Upper lobe of left lung (tissue), 6 donors: ENCODE data around the gene NHSL2. TPM values are rescaled to one million over a fixed set of nuclear protein-coding genes. Genes with fewer than 3 reads are reported as not detected.

Experiments used
- ATAC-seq, 2 donors: fragments of 200-7000 bp; cut with Tn5 transposase; one replicate each; pipeline ENCODE4 v1.9.1; 2022; ENCODE audit warnings: mild to moderate bottlenecking in 2 of 2, moderate library complexity in 2 of 2; ENCODE audit not compliant: low FRiP score in 2 of 2
- DNase-seq, 2 donors: peaks; one replicate each; pipeline ENCODE4 v3.0.0-alpha.2; 2019 to 2020
- H3K27ac ChIP-seq, 4 donors: fragments of 200-600 bp; sonication (generic); one replicate each; pipeline ENCODE4 v1.5.1; 2016 to 2019
- H3K27me3 ChIP-seq, 4 donors: fragments of 200-600 bp; sonication (generic); one replicate each; pipeline ENCODE4 v1.5.1; 2017 to 2019
- H3K36me3 ChIP-seq, 4 donors: fragments of 200-600 bp; sonication (generic); one replicate each; pipeline ENCODE4 v1.5.1; 2016 to 2019
- H3K4me1 ChIP-seq, 4 donors: fragments of 200-600 bp; sonication (generic); one replicate each; pipeline ENCODE4 v1.5.1; 2018 to 2019
- H3K4me3 ChIP-seq, 4 donors: fragments of 200-600 bp; sonication (generic); one replicate each; pipeline ENCODE4 v1.5.1; 2017 to 2019; ENCODE audit warnings: mild to moderate bottlenecking in 2 of 4, moderate library complexity in 1 of 4
- H3K9me3 ChIP-seq, 4 donors: fragments of 200-600 bp; sonication (generic); one replicate each; pipeline ENCODE4 v1.5.1; 2018 to 2019
- CTCF ChIP-seq, 6 experiments: fragments of 450-650 bp in 4 of 6; fragments of 200-600 bp in 2 of 6; sonication (generic) in 2 of 6; IDR thresholded peaks; one replicate each; pipeline ENCODE4 v1.5.1; 2016 to 2019; ENCODE audit warnings: antibody characterized with exemption in 6 of 6
- EP300 ChIP-seq, 4 donors: sonication (generic); formaldehyde crosslinking; IDR thresholded peaks; one replicate each; pipeline ENCODE4 v1.5.1; 2017; ENCODE audit warnings: antibody characterized with exemption in 4 of 4, control low read depth in 2 of 4
- POLR2A ChIP-seq, 4 donors: fragments of 450-650 bp; IDR thresholded peaks; one replicate each; pipeline ENCODE4 v1.5.1; 2016 to 2017; ENCODE audit warnings: antibody characterized with exemption in 4 of 4, mild to moderate bottlenecking in 2 of 4
- POLR2AphosphoS5 ChIP-seq, 2 donors: sonication (generic); formaldehyde crosslinking; IDR thresholded peaks; one replicate each; pipeline ENCODE4 v1.5.1; 2017; ENCODE audit warnings: antibody characterized with exemption in 2 of 2
- WGBS, 2 donors: methylation state at CpG; one replicate each; pipeline ENCODE4 v1.1.5; 2017 to 2018; 5-methylcytosine and 5-hydroxymethylcytosine counted together
- total RNA-seq, 6 donors: library from RNA; depleted of rRNA in 4 of 6; stranded (reverse); fragments of >200 nt in 4 of 6; gene quantifications; one replicate each; pipeline versions ENCODE4 v1.1.0 to v1.2.1, GENCODE V29; 2016 to 2021
- donor health status: DM: no; HTN: no; CAD: no; lungs with moderate emphysema.
- donor health status: DM: no; HTN: yes; CAD: no; lungs with severe emphysema.

NHSL2 gene
- total RNA-seq, 6 donors from 2014 or later, result 5.8 to 18.3 (median 9.9) TPM

GRCh38 chrX:72114306-72114705 is 203.7 kb downstream of the NHSL2 start:
- 59 to 70% methylated on average over 6 of the region's 6 CpGs for WGBS, 2 donors
- peaks cover 0 to 4% (median 0%) of the 10 kb centered on the region in 4 donors for H3K4me1 ChIP-seq
- no peaks in the 10 kb centered on the region for H3K9me3 ChIP-seq
- TF ChIP-seq POLR2AphosphoS5 (IDR thresholded peaks at IDR 0.05) (no peak), POLR2A (IDR thresholded peaks at IDR 0.05) (no peak), EP300 (IDR thresholded peaks at IDR 0.05) (no peak), CTCF (IDR thresholded peaks at IDR 0.05) (no peak)
- ATAC-seq, result no peak
- H3K27ac ChIP-seq, result no peak overlapping the region
- peak in 1 of 2 donors; percentile 8 for DNase-seq
- no peak overlapping the region for H3K4me3 ChIP-seq
- no peaks in the 10 kb centered on the region for H3K27me3 ChIP-seq
- no peaks in the 10 kb centered on the region for H3K36me3 ChIP-seq

GRCh38 chrX:72114807-72115206 is 204.2 kb downstream of the NHSL2 start:
- no peak for DNase-seq

GRCh38 chrX:72115380-72115779 is 204.7 kb downstream of the NHSL2 start:
- Histone ChIP-seq H3K27me3 (no peaks in the 10 kb centered on the region), H3K4me1 (peaks cover 0 to 4% (median 0%) of the 10 kb centered on the region in 4 donors), H3K9me3 (no peaks in the 10 kb centered on the region), H3K36me3 (no peaks in the 10 kb centered on the region), H3K4me3 (no peak overlapping the region), H3K27ac (no peak overlapping the region)
- TF ChIP-seq POLR2A (IDR thresholded peaks at IDR 0.05), result no peak
- no peak for TF ChIP-seq CTCF (IDR thresholded peaks at IDR 0.05)
- no peak for TF ChIP-seq EP300 (IDR thresholded peaks at IDR 0.05)
- TF ChIP-seq POLR2AphosphoS5 (IDR thresholded peaks at IDR 0.05), result no peak
- ATAC-seq (no peak), DNase-seq (peak in 1 of 2 donors; percentile 8)
- 57 to 60% methylated on average over 1 to 7 of the region's 7 CpGs for WGBS, 2 donors

More at GRCh38 chrX:72114807-72115206, 204.2 kb downstream of the NHSL2 start:
- H3K36me3 ChIP-seq, result no peaks in the 10 kb centered on the region
- no peak overlapping the region for H3K4me3 ChIP-seq
- no peak overlapping the region for H3K27ac ChIP-seq
- TF ChIP-seq POLR2A (IDR thresholded peaks at IDR 0.05), result no peak
- no peak for TF ChIP-seq EP300 (IDR thresholded peaks at IDR 0.05)
- TF ChIP-seq CTCF (IDR thresholded peaks at IDR 0.05), result no peak
- TF ChIP-seq POLR2AphosphoS5 (IDR thresholded peaks at IDR 0.05), result no peak
- ATAC-seq, result no peak
- H3K9me3 ChIP-seq, result no peaks in the 10 kb centered on the region
- H3K27me3 ChIP-seq, result no peaks in the 10 kb centered on the region
- WGBS, 2 donors, result 81 to 96% methylated on average over 4 of the region's 4 CpGs
- peaks cover 0 to 4% (median 0%) of the 10 kb centered on the region in 4 donors for H3K4me1 ChIP-seq

- no peaks in the 10 kb centered on the region for H3K9me3 ChIP-seq
- peaks cover 11 to 24% (median 13%) of the 10 kb centered on the region in 4 donors for H3K4me1 ChIP-seq
- no peak overlapping the region for H3K27ac ChIP-seq
- TF ChIP-seq EP300 (IDR thresholded peaks at IDR 0.05) (no peak), POLR2AphosphoS5 (IDR thresholded peaks at IDR 0.05) (no peak), POLR2A (IDR thresholded peaks at IDR 0.05) (no peak), CTCF (IDR thresholded peaks at IDR 0.05) (no peak)
- no peaks in the 10 kb centered on the region for H3K27me3 ChIP-seq
- no peak for DNase-seq
- 91 to 100% methylated on average over 2 of the region's 2 CpGs for WGBS, 2 donors
- no peak overlapping the region for H3K4me3 ChIP-seq
- H3K36me3 ChIP-seq, result no peaks in the 10 kb centered on the region
- no peak for ATAC-seq
Observed at GRCh38 chrX:72117636-72118210, 207.1 kb downstream of the NHSL2 start.

- Histone ChIP-seq H3K36me3 (no peaks in the 10 kb centered on the region), H3K4me1 (peaks cover 28 to 43% (median 35%) of the 10 kb centered on the region in 4 donors), H3K9me3 (no peaks in the 10 kb centered on the region), H3K27me3 (no peaks in the 10 kb centered on the region), H3K27ac (peak overlapping the region; percentile 62 to 74 (median 63)), H3K4me3 (no peak overlapping the region)
- DNase-seq, result peak in 1 of 2 donors; percentile 24
- WGBS, 2 donors, result 63% methylated on average over 6 of the region's 6 CpGs; no CpG with 5 or more reads in 1 of the 2 donors
- TF ChIP-seq CTCF (IDR thresholded peaks at IDR 0.05) (no peak), EP300 (IDR thresholded peaks at IDR 0.05) (no peak), POLR2AphosphoS5 (IDR thresholded peaks at IDR 0.05) (no peak), POLR2A (IDR thresholded peaks at IDR 0.05) (no peak)
- peak in 1 of 2 donors; percentile 42 for ATAC-seq
Observed at GRCh38 chrX:72120837-72121236, 210.2 kb downstream of the NHSL2 start.
